ENCODE results near the gene THSD4. TPM values are rescaled to one million over a fixed set of nuclear protein-coding genes. Genes with fewer than 3 reads are reported as not detected.

THSD4 gene
- total and polyA plus RNA-seq, 2 of the 8 experiments (the other 6 are each of a cell fraction or from before 2014, with no cell fraction given) = 2.5 to 6.2 TPM

DNA sequence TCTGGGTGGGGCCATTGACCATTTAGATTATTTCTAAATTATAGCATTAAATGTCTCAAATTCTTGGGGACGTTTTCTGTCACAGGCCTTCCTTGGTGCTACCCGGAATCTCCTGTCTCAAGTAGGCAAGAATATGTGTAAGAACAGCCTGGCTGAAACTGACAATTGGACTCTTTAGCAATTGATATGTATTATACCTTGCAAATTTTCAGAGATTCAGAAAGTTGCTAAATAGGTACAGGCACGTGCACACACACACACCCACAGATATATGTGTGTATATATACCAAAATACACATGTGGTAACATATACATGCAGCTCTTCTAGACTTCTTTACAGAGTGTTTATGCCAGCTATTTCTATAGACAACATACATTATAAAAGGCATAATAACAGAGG, 481.9 kb downstream of the THSD4 start:
- H2BK120ac ChIP-seq (replicated peaks; ENCODE audit: low read depth, low read length) = no peak overlapping the region
- H3K4ac ChIP-seq (replicated peaks; ENCODE audit: insufficient read length, low read depth, low read length) = no peak overlapping the region
- H3K4me1 ChIP-seq (replicated peaks in 1 of 4; ENCODE audit: control insufficient read depth in 3 of 4, insufficient read depth in 4 of 4, low read length in 3 of 4) = peaks cover 0 to 4% (median 2%) of the 10 kb centered on the region in 4 experiments; a peak in 1 of 7 replicates
- H4K20me1 ChIP-seq (replicated peaks in 1 of 2; ENCODE audit: control insufficient read depth in 1 of 2, insufficient read depth in 2 of 2, low read length in 2 of 2) = no peaks in the 10 kb centered on the region
- H2BK15ac ChIP-seq (ENCODE audit: low read length) = no peak overlapping the region
- H3K4me3 ChIP-seq (ENCODE audit: extremely low read depth in 1 of 4, insufficient read depth in 2 of 4, low read depth in 3 of 4, low read length in 4 of 4) = no peak overlapping the region
- H3K27me3 ChIP-seq (replicated peaks in 1 of 4; ENCODE audit: control insufficient read depth in 3 of 4, extremely low read depth in 1 of 4, insufficient read depth in 3 of 4, low read length in 3 of 4) = no peaks in the 10 kb centered on the region
- H4K8ac ChIP-seq (ENCODE audit: extremely low read depth, insufficient read depth, low read length) = no peak overlapping the region
- ChIA-PET POLR2A (ENCODE audit: partially characterized antibody) (no interaction called here), CTCF (ENCODE audit: partially characterized antibody) (interaction anchor here (0.6 to 1.2 kb wide), 7 partner anchors 9 to 67 kb away, joined by 3 to 4 read pairs (median 3); no protein-coding TSS in a partner anchor)
- peaks cover 2 to 4% of the 10 kb centered on the region in 2 experiments; a peak in 1 of 4 replicates for H3K9me3 ChIP-seq (ENCODE audit: insufficient read depth in 2 of 2, low read depth in 1 of 2, low read length in 1 of 2)
- H3K36me3 ChIP-seq (ENCODE audit: control insufficient read depth in 2 of 4, insufficient read depth in 4 of 4, low read length in 3 of 4) = no peaks in the 10 kb centered on the region
- no peak overlapping the region for H3K9ac ChIP-seq (replicated peaks in 1 of 4; ENCODE audit: extremely low read depth in 1 of 4, low read depth in 3 of 4, low read length in 3 of 4)
- H3K23ac ChIP-seq (ENCODE audit: insufficient read length) = no peak overlapping the region
- H3K14ac ChIP-seq (ENCODE audit: insufficient read length) = no peak overlapping the region
- H2AK5ac ChIP-seq (ENCODE audit: low read depth, low read length) = no peak overlapping the region
- TF ChIP-seq TEAD4 (IDR thresholded peaks at IDR 0.05; ENCODE audit: low read depth, low read length) = no peak
- no peak for TF ChIP-seq CBX5 (IDR thresholded peaks at IDR 0.05; ENCODE audit: low read depth, low read length)
- no peak for TF ChIP-seq FOSL1 (IDR thresholded peaks at IDR 0.05; ENCODE audit: insufficient read depth, low read depth, low read length)
- TF ChIP-seq SP1 (IDR thresholded peaks at IDR 0.05; ENCODE audit: low read depth, low read length) = no peak
- no peak for TF ChIP-seq CEBPB (IDR thresholded peaks at IDR 0.05; ENCODE audit: low read depth, low read length)
- TF ChIP-seq MAFK (IDR thresholded peaks at IDR 0.05; ENCODE audit: low read depth, low read length) = no peak
- TF ChIP-seq POLR2A (IDR thresholded peaks at IDR 0.05; ENCODE audit: control extremely low read depth in 1 of 2, low read depth in 2 of 2, low read length in 2 of 2) = no peak
- no peak for TF ChIP-seq CREB1 (IDR thresholded peaks at IDR 0.05)
- TF ChIP-seq SP4 (IDR thresholded peaks at IDR 0.05; ENCODE audit: low read length) = no peak
- TF ChIP-seq TAF7 (optimal IDR thresholded peaks at IDR 0.05; ENCODE audit: borderline replicate concordance, low read depth, low read length) = no peak
- TF ChIP-seq ZNF274 (IDR thresholded peaks at IDR 0.05; ENCODE audit: borderline replicate concordance, extremely low read depth, low read length) = no peak
- no peak for TF ChIP-seq YY1 (IDR thresholded peaks at IDR 0.05; ENCODE audit: low read depth, low read length)
- no peak for TF ChIP-seq SUZ12 (IDR thresholded peaks at IDR 0.05; ENCODE audit: low read length)
- TF ChIP-seq CTBP2 (IDR thresholded peaks at IDR 0.05; ENCODE audit: borderline replicate concordance, insufficient read depth, insufficient read length, low read length) = no peak
- H2AFZ ChIP-seq (ENCODE audit: low read length) = no peak overlapping the region
- no peak overlapping the region for H3K18ac ChIP-seq (ENCODE audit: extremely low read depth, low read length)
- H3K27ac ChIP-seq (ENCODE audit: low read depth, low read length) = no peak overlapping the region
- no peak overlapping the region for H4K5ac ChIP-seq (ENCODE audit: insufficient read length, low read depth, low read length)
- no peak overlapping the region for H3K4me2 ChIP-seq (ENCODE audit: insufficient read depth in 1 of 2, low read depth in 2 of 2, low read length in 2 of 2)
- H2BK5ac ChIP-seq (ENCODE audit: low read depth, low read length) = no peak overlapping the region
- DNase-seq (ENCODE audit: low read depth in 1 of 2, low spot score in 2 of 2) (no peak), FAIRE-seq (no peak)
- H3K23me2 ChIP-seq (ENCODE audit: low read depth, low read length) = no peaks in the 10 kb centered on the region
- no peak overlapping the region for H3K56ac ChIP-seq (replicated peaks; ENCODE audit: insufficient read length, low read depth, low read length)
- H3K79me2 ChIP-seq (ENCODE audit: control insufficient read depth in 1 of 2, insufficient read depth in 2 of 2, low read length in 2 of 2) = no peaks in the 10 kb centered on the region
- H4K91ac ChIP-seq (replicated peaks; ENCODE audit: insufficient read length, low read length) = no peak overlapping the region
- no peak overlapping the region for H2BK12ac ChIP-seq (ENCODE audit: low read depth, low read length)
- no peak overlapping the region for H2BK20ac ChIP-seq (ENCODE audit: low read length)
- no peaks in the 10 kb centered on the region for H3K79me1 ChIP-seq (ENCODE audit: low read depth, low read length)
- 90% methylated on average over 3 of the region's 3 CpGs; no CpG with 5 or more reads in 1 of the 2 experiments for WGBS, 2 experiments (ENCODE audit: extremely low coverage in 1 of 2, insufficient coverage in 1 of 2, insufficient read length in 1 of 2, insufficient replicate concordance in 2 of 2, low coverage in 1 of 2, low lambda C conversion rate in 2 of 2, missing lambda C conversion rate in 1 of 2)

Measured in H1 (cell line).